HG02852 (cell line): Measurements from ENCODE around the gene OSCAR.

ENCODE experiments used
- ATAC-seq: cut with Tn5 transposase; IDR thresholded peaks from one replicate; pipeline ENCODE4 v1.9.1; 2021; ENCODE audit warnings: mild to moderate bottlenecking, moderate library complexity; ENCODE audit not compliant: unreplicated experiment

Gene OSCAR, protein sequence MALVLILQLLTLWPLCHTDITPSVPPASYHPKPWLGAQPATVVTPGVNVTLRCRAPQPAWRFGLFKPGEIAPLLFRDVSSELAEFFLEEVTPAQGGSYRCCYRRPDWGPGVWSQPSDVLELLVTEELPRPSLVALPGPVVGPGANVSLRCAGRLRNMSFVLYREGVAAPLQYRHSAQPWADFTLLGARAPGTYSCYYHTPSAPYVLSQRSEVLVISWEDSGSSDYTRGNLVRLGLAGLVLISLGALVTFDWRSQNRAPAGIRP

DNA sequence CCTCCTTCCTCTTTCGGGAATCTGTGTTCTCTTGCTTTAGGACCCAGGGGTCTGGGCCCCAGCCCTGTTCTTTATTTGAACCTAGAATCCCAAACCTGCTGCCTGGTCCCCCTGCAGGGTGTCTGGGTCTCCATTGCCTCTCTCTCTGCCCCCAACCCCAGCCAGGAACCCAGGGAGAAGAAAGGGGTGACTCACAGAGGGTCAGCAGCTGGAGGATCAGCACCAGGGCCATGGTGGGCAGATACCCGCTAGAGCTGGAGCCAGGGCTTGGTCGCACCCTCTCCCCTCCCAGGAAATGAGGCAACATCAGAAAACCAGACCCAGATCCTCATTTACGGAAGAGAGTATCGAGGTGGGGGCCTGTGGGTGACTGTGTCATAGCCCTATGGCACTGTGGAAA is at the start of gene OSCAR:
Gene OSCAR, minus strand, starts transcription at position 243 of the 400 bp plus-strand sequence. Its CDS starts 11 bp downstream, at position 232.
- ATAC-seq = no peak

DNA sequence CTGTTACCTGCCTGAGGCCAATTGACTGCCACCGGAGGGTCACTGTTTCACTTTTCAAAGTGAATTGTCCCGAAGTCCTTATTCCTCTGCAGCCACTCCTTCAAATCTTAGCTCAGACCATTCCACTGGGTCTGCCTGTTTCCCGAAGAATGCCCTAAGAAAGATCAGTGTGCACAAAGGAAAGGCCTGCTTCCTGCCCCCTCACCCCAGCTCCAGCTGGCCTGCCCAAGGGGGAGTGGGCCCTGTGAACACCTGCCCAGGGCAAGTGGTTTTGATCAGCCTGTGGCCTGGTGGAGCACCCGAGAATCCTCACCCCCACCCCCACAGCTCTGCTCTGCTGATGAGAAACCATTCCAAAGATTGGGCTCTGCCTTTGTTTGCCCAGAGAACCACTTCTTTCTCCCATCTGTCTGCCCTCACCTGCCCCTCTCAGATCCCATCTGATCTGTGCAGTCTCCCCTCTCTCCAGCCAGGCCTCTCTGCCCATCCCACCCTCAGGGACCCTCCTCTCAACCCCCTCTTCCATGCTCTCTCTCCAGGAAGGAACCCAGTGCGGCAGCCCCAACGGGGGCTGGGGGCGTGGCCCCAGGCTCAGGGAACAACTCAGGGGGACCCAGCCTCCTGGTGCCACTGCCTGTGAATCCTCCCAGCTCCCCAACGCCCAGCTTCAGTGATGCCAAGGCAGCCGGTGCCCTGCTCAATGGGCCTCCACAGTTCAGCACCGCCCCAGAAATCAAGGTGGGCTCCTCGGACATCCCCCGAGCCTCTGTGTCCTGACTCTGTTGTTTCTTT is 48.6 kb upstream of the OSCAR start:
- no peak for ATAC-seq

DNA sequence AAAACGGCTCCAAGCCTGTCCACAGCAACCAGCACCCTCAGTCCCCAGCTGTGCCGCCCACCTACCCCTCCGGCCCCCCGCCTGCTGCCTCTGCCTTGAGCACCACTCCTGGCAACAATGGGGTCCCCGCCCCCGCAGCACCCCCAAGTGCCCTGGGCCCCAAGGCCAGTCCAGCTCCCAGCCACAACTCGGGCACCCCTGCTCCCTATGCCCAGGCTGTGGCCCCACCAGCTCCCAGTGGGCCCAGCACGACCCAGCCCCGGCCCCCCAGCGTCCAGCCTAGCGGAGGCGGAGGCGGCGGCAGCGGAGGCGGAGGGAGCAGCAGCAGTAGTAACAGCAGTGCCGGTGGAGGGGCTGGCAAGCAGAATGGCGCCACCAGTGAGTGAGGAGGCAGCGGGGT is 47.6 kb upstream of the OSCAR start:
- no peak for ATAC-seq

DNA sequence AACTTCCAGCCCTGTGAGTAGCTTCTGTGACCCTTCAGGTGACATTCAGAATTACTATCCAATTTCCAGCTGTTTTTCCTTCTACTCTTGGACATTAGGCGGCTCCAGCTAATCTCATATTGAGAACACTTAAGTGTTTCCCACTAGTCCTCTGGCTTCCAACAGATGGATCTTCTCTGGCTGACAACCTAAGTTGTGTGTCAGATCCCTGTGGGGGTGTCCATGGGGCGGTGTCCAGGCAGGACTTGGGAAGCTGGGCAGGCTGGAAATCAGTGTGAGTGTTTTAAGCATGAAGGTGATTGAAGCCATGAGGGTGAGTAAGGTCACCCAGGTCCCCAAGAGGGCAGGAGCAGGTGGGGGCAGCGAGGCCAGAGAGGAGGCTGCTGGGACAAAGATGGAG is 47.1 kb upstream of the OSCAR start:
- ATAC-seq = no peak

DNA sequence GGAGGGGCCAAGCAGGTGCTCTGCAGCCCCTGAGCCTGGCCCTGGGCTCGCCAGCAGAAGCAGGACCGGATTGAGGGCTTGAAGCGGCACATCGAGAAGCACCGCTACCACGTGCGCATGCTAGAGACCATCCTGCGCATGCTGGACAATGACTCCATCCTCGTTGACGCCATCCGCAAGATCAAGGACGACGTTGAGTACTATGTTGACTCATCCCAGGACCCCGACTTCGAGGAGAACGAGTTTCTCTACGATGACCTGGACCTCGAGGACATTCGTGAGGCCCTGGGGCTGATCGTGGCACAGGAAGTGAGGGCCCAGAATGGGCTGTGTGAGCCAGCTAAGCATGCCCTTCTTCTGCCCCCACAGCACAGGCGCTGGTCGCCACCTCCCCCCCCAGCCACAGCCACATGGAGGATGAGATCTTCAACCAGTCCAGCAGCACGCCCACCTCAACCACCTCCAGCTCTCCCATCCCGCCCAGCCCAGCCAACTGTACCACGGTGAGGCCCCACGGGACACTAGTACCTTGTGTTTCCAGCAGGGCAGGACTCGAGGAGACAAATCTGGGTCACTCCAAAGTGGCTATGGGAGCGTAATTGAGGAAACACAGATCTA is 45.0 kb upstream of the OSCAR start:
- no peak for ATAC-seq

DNA sequence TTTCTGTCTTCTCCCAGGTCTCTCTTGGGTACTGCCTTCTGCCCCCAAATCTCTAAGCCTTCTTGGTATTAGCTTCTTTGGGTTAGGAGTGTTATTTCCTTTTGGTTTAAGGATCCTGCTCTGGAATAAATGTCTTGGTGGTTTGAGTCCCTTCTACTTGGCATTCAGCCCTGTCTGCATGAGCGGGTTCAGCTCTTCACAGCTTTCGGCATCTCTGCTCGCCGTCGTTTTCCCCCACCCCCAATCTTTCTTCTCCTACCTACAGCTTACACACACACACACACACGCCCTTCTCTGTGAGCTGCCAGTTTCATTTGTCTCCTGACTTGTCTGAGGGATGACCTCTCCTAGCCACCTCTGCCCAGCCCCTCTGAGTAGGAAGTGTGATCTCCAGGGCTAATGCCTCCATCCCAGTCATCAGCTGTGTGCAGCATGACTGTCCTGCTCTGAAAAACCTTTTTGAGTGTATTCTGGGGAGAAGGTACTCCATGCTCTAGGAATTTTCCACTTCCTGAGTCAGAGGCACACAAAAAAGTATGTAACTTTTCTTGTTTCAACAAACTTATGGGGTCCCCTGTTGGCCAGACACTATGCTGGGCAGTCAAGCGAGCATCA is 41.7 kb upstream of the OSCAR start:
- no peak for ATAC-seq

DNA sequence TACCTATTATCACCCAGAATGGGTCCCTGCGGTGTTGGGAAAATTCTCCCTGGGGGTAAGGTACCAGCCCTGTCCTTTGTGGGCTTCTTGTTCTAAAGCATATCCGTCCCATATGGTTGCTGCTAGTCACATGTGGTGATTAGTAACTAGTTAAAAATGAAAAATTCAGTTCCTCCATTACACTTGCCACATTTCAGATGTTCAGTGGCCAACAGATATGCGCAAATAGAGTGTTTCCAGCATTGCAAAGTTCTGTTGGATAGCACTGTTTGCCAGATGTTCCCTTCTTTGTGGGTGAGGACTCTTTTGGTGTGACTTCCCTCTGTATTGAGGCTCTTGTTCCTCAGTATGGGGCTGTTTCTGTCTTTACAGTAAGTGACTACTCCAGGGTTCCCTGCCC is 40.8 kb upstream of the OSCAR start:
- no peak for ATAC-seq

DNA sequence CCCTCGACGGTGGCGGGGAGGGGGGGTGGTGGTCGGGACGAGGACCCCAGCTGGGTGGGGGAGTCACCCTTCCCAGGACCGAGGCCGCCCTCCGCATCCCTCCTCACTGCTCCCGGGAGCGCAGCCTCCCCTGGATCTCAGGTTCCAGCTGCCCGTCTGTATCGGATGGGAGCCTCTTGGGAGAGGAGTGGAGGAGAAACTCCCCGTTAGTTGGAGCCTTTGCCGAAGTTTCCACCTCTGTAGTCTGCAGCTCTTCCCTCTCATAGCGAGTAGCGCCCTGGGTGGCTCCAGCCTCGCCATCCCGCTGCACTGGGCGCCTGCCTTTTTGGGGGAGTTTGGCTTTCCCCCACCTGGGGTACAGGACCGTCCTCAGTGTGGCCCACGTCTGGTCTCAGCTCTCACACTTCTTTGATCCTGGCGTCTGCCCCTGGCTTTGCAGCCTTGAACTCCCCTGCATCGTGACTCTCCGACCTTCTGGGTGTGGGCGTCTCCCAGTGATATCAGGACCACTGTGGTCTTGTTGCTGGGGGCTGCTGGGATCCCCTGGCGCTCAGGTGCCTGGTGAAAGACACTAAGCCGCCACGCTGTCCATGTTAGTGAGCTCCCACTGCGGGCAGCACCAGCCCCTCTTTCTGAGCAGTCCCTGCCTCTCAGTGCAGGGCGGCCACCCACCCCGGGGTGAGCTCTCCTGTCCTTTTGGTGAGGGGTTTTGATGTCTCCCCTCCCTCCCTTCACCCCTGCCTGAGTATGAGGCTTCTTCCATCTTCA is 38.1 kb upstream of the OSCAR start:
- no peak for ATAC-seq

DNA sequence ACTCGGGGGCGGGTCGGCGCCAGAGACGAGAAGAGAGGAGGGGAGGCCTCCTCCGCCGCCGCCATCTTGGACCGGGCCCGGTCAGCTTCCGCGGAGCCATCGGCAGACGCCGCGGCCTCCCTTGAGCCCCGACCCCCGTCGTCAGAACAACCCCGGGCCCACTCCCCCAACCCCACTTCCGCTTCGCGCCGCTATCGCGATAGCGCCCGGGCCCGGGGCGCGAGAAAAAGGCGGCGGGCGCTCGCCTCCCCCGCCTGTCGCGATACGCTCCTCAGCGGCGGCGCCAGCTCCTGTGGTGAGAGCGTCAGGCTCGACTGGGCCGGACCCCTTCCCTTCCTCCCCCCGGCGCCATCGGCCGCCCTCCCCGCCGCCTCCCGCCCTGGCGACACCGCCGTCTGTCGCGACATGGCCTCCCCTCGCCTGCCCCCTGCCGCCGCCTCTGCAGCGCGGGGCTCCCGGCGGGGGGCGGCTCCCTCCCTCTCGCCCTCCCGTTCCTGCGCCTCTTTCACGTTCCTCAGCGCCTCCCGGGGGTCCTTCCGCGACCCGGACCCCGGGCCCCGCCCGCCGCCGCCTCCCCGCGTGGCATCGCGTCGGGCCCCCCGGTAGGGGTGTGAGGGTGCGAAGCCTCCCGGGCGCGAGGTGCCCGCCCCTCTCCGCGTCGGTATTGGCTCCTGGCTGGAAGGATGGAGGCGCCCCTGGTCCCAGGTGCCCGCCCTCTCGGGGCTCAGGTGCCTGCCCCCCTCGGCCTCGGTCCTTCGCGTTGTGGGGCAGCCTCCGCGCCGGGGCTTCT is 37.3 kb upstream of the OSCAR start, which contains the start of gene CNOT3:
Gene CNOT3, plus strand, starts transcription at position 64 of the 790 bp plus-strand sequence. CDS start 5,217 bp downstream, outside the sequence.
- no peak for ATAC-seq

DNA sequence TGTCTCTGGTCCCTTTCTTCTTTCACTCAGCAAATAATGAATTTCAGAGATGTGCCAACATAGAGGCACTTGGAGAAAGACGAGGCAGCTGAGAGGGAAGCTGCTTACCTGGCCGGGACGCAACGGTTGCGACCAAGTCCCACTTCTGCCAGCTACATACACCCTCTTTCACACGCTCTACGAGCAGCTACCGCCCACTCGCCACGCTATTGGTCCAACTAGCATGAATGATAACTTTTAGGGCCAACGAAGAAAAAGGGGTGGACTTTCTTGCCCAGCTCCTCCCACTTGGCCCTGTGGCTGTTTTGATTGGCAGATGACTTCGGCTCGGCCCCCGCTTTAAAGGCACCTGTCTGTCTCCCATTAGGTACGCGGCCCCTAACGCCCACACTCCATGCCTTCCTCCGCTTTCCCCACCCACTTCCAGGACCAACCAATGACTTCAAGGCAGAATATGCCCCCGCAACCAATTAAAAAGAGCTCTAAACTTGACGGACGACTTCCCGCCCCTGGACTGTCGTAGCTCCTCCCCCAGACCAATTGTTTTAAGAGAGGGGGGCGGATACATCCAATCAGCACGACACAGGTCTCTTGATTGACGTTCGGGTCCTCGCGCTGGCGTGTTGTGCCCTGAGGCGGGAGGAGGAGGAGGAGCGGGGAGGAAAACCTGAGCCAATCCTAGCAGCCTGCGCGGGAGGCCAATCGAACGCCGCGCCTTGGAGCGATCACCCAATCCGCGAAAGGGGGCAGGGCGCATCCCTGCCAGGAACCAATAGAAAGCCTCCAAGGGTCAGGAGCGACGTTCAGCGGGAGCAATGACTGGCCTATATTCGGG is 36.5 kb upstream of the OSCAR start:
- peak; percentile 71 for ATAC-seq

DNA sequence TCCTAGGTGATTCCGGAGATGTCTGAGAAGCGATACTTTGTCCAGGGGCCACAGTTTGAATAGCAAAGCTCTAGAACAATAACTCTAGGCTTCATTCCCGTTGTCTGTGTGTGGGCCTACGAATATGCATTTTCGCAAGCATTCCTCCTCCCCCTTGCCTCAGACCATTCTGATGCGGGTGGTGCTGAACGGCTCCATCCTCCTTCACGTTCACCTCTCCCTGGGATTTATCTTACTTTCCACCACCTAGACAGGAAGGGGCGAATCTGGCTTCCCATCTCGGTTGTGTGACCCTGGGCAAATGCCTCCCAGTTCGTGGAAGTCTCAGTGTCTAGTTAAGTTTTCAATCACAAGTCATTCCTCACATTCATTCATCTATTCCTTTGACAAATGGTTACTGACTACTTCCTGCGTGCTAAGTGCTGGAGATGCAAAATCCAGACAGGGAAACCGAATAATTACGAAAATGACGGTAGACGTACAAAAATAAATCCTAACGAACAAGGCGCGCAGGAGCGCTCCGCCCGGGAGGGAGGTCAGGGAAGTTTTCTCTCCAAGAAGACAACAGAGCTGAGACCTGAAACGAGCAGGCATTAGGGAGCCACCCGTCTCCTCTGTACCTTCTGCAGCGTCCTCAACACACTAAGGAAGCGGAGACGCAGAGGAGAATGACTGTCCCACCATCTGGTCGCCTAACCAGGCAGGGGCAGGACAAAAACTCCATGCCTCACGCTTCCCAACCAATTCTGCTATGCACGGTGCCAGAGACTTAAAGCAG is 35.7 kb upstream of the OSCAR start:
- ATAC-seq = no peak

DNA sequence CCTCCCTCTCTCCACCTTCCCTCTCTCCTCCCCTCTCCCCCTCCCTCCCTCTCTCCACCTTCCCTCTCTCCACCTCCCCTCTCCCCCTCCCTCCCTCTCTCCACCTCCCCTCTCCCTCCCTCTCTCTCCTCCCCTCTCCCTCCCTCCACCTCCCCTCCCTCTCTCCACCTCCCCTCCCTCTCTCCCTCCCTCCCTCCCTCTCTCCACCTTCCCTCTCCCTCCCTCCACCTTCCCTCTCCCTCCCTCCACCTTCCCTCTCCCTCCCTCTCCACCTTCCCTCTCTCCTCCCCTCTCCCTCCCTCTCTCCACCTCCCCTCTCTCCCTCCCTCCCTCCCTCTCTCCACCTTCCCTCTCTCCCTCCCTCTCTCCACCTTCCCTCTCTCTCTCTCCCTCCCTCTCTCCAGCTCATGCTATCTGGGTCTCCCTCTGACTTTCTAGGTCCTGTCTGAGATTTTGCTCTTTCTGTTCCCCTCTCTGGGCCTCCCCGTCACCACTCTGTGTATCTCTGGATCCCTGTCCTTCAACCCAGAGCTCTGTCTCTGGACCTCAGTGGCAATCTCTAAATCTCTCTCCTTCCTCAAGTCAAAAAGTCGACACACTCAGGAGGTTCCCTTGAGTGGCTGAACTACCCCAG is 33.5 kb upstream of the OSCAR start:
- ATAC-seq = no peak

DNA sequence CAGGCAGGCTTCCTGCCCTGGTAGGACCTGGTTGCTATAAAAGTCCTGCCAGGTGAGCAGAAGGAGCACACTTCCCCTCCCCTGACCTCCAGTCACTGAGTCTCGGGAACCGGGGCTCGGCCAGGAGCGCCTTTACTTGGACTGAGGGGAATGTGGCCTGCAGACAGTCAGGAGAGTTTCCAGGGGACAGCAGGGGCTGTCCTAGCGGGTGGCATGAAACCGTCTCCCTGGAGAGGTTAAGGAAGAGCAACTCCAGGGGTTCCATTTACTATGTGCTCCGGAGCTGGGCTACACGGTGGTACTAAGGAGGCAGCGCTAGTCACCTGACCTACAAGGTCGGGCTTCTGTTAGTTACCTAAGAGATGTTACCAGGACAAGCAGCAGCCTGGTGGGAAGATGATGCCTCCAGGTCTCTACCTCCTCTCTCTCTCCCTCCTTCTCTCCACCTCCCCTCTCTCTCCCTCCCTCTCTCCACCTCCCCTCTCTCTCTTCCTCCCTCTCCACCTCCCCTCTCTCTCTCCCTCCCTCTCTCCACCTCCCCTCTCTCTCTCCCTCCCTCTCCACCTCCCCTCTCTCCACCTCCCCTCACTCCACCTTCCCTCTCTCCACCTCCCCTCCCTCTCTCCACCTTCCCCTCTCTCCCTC is 32.8 kb upstream of the OSCAR start:
- no peak for ATAC-seq

DNA sequence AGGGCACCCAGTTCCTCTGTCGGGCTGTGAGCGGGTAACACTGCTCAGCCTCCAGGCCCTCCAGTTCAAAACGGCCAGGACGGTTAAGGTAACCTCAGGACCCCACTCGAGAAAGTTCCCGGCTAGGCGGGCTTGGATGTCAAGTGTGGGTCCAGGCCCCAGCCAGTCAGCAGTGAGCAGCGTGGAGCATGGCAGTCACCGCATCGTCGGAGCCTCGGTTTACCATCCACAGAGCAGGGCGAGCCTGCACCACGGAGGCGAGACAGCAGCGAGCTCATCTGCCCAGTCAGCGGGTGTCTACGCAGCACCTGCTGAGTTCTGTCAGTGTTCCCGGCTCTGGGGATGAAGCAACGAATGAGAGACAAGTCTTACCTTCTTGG is 29.0 kb upstream of the OSCAR start:
- no peak for ATAC-seq

DNA sequence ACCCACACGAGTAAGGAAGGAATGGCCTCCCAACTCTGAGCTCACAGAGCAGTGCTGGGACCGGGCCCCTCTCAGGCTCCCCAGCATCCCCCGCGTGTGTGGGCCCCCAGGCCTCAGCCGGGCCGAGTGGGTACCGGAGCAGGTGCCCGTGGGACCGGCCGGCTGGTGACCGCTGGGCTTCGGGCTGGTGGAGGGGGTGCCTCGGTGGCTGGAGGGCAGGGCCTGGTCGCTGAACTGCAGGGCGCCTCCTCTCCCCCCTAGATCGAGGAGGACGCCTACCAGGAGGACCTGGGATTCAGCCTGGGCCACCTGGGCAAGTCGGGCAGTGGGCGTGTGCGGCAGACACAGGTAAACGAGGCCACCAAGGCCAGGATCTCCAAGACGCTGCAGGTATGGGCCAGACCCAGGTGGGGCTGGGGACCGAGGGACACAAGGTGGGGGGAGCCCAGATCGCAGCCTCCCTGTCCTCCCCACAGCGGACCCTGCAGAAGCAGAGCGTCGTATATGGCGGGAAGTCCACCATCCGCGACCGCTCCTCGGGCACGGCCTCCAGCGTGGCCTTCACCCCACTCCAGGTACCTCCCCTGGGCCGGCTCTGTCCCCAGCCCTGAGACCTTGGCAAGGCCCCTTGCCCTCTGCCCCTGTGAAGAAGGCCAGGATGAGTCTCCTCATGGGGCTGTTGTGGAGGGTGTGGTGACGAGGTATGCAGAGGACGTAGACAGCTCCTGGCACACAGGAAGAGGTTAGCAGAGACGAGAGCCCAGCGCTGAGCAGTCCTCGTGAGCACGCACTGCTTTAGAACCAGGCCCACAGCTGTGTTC is 28.4 kb upstream of the OSCAR start:
- no peak for ATAC-seq

DNA sequence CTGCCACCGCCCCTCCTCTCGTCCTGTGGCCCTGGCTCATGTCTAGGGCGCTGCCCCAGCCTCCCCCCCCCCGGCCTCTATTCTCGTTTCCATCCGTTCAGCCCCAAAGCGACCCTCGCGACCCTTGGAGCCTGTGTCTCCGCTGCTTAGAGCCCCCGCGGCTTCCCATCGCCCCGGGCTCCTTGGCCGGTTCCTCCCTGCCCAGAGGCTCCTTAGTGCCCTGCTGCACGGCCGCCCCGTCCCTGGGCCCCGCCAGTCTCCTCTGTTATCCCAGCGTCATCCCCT is 27.8 kb upstream of the OSCAR start:
- no peak for ATAC-seq
